GM19395 (cell line): Measurements from ENCODE around the gene MSI2.

Experiments
- ATAC-seq: cut with Tn5 transposase; IDR thresholded peaks from one replicate; pipeline ENCODE4 v1.9.1; 2021; ENCODE audit warnings: mild to moderate bottlenecking, moderate library complexity; ENCODE audit not compliant: unreplicated experiment

The MSI2 gene

DNA sequence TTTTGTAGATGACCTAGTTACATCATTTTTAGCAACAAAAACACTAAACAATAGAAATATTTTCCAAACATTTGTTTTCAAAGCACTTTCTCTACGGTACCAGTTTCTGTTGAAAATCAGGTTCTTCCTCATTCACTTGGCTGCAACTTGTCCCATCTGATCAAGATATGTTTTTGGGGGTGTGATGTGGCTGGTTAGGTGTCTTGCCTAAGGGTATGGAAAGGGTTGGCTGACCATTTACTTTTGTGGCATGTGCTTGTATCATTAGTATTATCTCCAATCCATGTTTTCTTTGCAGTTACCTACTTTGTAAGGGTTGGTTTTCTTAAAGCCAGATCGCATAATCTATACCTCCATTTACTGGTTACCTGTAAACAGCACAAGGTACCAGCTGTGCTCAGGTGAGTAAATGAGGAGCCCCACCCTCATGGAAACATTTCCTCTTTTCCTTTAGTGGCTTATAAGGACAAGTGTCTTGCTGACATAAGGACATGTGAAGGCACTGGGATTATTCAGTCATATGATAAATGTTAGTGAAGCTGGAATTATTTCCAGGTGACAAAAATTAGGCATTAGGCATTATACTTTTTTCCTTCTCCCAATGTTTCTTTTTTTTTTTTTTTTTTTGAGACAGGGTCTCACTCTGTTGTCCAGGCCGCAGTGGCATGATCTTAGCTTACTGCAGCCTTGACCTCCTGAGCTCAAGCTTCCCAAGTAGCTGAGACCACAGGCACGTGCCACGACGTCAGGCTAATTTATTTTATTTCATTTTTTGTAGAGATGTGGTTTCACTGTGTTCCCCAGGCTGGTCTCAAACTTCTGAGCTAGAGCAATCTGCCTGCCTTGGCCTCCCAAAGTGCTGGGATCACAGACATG, 326.8 kb downstream of the MSI2 start:
- no peak for ATAC-seq

DNA sequence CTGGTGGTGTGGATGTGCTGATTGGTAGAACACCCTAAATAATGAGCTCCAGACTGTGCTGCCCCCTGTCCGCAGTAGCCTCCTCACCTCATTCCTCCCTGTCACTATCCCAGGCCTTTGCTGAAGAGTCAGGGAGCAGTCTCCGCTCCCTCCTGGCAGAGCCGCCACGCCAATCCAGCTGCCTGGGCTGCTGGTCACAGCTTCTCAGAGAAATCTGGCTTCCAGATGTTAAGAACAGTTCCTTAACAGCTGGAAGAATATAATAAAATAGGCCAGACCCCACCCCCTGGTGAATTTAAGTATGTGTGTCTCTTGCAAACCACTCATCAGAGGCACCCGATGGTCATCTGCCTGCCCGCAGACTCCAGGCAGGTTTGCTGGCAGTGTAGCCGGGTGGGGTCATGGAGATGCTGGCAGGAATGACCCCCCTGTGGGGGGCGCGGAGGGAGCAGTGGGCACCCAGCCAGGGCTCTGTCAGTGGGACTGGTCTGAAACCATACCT, 327.8 kb downstream of the MSI2 start:
- no peak for ATAC-seq

GRCh38 chr17:57585341-57586195, 329.2 kb downstream of the MSI2 start:
- no peak for ATAC-seq

GRCh38 chr17:57586196-57586740, 329.9 kb downstream of the MSI2 start:
- no peak for ATAC-seq

DNA sequence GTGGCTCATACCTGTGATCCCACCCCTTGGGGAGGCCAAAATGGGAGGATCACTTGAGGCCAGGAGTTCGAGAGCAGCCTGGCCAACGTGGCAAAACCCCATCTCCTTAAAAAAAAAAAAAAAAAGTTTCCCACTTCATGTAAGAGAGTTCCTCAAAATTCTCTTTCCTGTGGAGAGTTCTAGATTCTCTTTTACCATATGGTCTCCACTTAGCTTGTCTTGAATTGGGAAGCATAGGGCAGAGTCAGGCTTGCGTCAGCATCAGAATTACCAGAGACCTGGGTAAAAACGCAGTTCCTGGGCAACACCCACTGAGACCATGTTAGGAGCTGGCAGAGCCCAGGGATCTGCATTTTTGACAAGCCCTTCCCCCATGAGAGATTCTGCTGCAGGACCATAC, 330.4 kb downstream of the MSI2 start:
- ATAC-seq, result no peak

GRCh38 chr17:57587193-57587969, 331.1 kb downstream of the MSI2 start:
- no peak for ATAC-seq

GRCh38 chr17:57588086-57588485, 331.8 kb downstream of the MSI2 start:
- ATAC-seq, result no peak

DNA sequence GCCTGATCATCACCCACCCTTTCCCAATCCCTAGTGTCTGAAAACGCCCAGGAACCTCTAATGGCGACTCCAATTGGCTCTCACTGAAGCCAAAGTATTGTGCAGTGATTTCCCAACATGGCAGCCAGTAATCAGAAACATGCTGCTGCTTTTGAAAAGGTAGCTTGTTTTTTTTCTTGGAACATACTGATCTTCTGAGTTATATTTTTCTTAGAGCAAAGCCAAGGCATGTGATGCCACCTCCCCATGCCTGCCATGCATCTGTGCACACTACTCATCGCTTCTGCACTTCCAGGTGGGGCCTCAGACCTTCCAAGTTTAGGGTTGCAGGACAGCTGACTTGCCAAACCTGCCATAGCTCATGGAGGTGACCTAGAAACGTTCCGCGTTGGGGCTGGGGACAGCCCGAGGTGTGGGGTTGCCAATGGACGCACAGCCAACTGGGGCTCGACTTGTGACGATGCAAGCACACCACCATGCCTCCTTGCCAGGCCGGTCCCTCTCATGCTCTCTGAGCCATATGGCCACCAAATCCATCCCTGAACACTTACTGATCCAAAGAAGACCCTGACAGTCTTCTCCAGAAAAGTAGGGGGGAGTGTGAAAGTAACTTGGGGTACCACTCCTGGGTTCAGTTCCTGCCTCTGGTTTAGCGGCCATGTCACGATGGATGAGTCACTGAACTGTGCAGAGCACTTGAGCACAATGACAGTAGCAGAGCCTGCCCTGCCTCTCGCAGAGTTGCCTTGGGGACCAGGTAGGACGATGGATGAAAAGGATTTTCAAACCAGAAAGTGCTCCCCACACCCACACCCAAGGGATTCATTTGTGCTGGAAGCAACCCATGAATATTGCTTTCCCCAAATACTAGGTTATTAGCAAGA, 333.1 kb downstream of the MSI2 start:
- no peak for ATAC-seq

GRCh38 chr17:57593739-57594462, 337.6 kb downstream of the MSI2 start:
- ATAC-seq, result no peak

GRCh38 chr17:57594767-57595166, 338.4 kb downstream of the MSI2 start:
- no peak for ATAC-seq

- ATAC-seq, result no peak
These were observed 339.1 kb downstream of the MSI2 start for GRCh38 chr17:57595426-57595825.

GRCh38 chr17:57595947-57596695, 339.8 kb downstream of the MSI2 start:
- ATAC-seq, result no peak

DNA sequence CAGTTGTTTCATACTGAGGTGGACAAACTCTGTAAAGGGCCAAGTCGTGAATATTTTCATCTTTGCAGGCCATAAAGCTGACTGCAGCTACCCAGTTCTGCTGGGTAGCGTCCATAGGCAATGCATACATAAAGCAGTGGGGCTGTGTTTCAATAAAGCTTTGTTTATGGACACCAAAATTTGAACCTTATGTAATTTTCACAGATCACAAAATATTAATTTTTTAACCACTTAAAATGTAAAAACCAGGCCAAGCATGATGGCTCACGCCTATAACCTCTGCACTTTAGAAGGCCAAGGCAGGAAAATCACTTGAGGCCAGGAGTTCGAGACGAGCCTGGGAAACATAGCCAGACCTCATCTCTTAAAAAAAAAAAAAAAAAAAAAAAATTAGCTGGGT, 340.8 kb downstream of the MSI2 start:
- ATAC-seq, result no peak

DNA sequence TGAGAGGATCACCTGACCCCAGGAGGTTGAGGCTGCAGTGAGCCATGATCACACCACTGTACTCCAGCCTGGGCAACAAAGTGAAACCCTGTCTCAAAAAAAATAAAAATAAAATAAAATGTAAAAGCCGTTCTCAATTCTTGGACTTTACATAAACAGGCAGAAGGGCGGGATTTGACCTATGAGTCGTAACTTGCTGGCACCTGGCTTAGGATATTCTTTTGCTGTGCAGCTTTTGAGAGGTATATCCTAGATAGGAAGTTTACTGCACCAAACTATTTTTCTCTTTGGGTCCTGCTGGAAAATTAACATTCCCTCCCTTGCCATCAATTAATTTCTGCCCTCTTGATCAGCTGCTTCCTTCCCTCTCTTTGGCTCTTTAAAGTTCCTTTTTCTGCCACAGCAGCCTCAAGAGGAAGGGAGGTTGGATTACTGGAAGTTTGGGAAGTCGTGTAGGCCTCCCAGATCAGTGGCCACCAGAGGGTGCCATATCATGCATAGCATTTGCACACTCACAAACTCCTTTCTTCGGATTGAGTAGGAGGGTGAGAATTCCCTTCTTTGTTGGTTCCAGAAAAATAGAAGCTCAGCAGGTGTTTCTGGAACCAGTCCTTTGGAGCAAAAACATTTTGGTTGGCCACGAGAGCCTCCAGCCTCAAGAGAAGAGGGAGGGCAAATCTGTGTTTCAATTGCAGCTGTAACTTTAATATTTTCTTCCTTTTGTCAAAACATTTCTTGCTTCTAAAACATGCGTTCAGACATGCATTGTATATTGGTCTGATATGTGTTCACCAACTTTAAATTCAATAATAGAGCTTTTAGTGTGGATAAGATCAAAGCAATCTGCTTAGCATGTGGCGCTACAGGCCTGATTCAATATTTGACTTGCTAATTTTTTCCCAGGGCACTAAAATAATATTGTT, 341.5 kb downstream of the MSI2 start:
- no peak for ATAC-seq

GRCh38 chr17:57599271-57600045, 343.1 kb downstream of the MSI2 start:
- no peak for ATAC-seq

- no peak for ATAC-seq
These were observed 343.8 kb downstream of the MSI2 start for GRCh38 chr17:57600074-57600473.
